GM18868 (cell line): ENCODE data around the gene PGM1.

Experiments
- ATAC-seq: cut with Tn5 transposase; IDR thresholded peaks from one replicate; pipeline ENCODE4 v1.9.1; 2021; ENCODE audit warnings: mild to moderate bottlenecking, moderate library complexity; ENCODE audit not compliant: unreplicated experiment

PGM1 gene

DNA sequence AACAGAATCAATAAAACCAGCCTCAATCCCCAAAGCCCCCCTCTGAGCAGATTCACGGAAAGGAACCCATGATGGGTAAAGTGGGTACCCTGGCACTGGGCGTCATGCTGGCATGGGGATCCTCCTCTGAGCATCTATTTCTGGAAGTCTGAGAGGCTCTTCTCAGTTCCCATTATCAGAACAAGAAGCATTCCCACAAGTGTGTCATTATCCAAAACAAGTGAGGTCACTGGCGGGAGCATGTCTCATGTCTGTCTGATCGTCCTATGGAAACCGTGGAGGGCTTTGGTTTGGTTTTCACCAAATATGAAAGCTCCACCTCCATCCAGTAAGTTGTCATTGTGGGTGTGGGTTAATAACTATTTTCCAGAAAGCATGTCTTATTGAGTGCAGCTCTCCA lies 70.7 kb downstream of the PGM1 start:
- no peak for ATAC-seq

DNA sequence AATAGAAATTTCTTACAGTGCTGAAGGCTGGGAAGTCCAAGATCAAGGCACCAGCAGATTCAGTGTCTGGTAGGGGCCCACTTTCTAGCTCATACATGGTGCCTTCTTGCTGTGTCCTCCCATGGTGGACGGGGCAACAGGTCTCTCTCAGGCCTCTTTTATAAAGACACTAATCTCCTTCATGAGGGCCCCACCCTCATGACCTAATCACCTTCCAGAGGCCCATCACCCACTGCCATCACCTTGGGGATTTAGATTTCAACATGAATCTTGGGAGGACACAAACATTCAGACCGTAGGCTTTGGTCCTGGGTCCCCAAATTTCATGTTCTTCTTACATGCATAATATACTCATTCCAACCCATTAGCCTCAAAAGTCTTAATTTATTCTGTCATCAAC lies 71.5 kb downstream of the PGM1 start:
- no peak for ATAC-seq

DNA sequence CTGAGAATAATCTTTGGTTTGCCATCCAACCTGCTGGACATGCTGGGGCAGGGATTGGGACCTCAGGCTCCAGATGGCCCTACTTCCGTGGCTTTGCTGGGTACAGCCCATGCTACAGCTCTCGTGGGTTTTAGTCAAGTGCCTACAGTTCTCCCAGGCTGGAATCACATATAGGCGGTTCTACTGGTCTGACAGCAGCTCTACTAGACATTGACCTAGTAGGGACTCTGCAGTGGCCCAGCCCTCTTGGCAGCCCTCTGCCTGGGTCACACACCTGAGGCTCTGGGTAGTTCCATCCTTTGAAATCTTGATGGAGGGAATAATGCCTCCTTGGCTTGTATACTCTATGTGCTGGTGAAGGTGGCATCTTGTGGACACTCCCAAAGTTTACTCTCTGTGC lies 72.2 kb downstream of the PGM1 start:
- ATAC-seq: no peak

DNA sequence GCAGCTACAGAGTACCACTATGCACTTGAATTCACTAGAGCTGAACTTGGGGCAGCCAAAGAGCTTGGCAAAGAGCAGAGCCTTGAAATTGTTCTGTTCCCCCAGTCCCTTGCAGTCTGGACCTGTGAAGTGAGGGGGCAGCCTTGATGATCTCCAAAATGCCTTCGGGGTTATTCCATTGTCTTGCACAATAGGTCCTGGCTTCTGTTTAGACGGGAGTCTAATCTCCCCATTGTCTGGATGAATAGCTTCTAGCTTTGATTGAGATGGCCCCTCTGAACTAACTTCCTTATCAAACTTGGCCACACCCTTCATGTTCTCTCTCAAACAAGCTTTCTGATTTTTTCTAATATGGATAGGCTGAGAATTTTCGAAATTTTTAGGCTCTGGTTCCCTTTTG lies 72.6 kb downstream of the PGM1 start:
- ATAC-seq: no peak

DNA sequence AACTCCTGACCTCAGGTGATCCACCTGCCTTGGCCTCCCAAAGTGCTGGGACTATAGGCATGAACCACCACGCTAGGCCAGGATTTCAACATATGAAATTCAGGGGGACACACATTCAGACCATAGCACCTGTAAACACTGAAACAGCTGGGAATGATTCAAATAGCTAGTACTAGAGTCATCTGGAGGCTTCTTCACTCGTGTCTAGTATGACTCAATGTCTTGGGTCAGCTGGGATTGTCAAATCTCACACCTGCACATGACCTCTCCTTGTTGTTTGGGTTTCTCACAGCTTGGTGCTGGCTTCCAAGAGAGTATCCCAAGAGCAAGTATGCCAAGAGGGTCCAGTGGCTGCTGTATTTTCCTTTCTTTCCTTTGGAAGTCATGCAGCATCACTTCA lies 75.1 kb downstream of the PGM1 start:
- peak; percentile 55 for ATAC-seq

DNA sequence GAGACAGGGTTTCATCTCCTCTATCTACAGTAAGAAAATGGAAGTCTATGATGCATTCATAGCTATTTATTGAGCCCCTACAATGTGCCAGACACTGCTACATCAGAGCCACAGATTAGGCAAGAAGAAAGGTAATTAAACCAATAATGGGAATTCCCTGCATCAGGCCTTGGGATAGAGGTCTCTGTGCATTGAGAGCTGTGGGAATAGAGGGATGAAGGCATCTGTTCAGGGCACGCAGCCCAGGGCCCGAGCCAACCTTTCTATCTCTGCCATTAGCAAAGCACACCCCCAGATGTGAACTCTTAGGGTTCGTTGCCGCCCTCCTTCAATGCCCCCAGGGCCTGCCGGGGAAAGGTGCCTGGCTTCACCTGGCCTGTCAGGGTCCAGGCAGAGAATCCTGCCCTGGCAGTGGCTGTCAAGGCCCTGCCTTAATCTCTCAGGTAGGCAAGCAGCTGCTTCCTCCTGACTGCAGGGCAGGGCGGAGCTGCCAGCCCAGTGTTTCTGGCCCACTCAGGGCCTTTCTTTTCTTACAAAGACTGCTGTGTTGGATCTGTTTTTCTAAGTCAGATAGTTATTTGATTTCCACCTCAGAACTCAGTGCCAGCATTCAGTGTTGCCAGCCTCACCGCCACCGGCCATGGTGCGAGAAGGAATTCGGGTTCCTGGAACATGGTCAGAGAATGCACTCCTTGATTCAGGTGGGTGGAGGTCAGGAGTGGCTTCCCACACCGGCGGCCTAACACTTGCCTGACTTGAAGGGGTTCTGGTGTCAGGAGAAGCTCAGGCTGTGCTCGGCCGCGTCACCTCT lies 76.1 kb downstream of the PGM1 start:
- ATAC-seq: no peak

DNA sequence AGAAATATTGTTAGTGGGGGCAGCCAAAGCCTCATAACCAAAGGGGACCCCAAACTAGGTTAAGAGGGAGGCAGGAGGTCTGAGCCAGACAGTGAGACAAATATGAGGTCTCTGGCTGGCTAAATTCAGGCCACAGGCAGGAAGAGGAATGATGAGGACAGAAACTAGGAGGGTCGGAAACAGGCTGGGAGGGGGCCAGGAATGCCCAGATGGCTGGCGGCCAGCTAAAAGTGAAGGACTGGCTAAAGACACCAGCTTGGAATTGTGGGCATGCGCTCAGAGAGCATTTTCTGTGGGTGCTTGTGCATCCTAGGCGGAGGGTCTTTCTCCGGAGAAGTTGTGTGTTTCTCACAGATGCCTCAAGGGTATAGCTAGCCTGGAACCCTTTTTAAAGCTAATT lies 77.0 kb downstream of the PGM1 start:
- ATAC-seq: no peak

DNA sequence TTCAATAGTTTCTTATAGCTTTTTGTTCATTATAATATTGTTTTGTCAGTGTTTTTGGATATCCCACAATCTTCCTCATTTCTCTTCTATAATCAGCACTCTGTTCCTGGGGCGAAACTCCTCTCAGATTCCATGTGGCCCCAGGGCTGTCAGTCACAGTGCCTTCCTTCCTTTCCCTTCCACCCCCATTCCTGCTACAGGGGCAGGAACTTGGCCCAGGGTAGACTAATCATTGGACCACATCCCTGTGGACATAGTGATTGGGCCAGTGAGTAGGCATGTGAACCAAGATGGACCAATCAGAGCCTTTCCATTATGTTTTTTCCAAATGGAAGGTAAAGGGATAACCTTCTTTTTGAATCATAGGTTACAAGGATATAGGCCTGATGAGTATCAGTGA lies 78.3 kb downstream of the PGM1 start:
- no peak for ATAC-seq

DNA sequence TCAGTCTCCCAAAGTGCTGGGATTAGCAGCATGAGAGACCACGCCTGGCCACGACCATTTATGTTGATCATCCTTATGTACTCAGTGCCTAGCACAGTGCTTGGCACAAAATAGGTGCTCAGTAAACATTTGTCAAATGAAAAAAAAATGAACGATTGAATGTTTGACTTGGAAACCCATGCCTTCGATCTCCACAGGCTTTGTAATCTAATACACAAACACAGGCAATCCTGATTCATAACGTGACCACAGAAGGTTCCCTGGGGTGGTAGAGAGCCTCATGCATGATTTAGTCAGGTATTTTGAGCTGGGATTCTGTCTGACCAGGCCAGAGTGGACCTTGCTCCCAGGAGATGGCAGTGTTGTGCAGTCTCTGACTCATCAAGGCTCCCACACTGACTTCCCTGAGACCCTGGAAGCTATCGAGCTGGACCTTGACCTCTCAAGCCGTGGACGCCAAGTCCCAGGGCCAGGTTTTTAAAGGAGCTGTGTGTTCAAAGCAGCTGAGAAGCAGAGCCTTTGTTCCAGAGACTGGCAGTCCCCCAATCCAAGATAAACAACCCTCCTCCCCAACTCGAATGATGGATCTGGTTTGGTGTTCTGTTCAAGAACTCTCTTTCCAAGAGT lies 81.1 kb downstream of the PGM1 start:
- ATAC-seq: peak; percentile 78

DNA sequence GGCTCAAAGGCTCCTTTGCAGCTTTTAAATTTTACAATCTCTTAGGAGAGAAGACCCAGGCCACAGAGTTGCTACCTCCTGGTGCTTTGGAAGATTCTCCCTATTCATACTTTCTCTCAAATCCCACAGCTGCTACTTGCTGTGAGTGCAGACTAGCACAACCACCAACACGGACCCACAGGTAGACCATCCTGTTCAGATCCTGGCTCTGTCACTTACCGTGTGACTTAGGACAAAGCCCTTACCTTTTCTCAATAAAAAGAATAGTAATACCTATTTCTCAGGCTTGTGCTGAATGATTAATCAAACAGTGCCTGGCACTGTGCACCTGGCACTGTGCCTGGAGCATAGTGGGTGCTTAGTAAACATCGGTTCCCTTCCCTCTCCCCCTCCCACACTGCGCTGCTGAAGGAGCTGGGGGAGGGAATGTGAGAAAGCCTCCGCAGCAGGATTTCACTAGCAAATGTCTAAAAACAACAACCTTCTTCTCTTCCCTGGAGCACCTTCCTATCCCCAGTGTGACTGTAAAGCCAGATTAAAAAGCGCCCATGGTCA lies 81.7 kb downstream of the PGM1 start:
- no peak for ATAC-seq

DNA sequence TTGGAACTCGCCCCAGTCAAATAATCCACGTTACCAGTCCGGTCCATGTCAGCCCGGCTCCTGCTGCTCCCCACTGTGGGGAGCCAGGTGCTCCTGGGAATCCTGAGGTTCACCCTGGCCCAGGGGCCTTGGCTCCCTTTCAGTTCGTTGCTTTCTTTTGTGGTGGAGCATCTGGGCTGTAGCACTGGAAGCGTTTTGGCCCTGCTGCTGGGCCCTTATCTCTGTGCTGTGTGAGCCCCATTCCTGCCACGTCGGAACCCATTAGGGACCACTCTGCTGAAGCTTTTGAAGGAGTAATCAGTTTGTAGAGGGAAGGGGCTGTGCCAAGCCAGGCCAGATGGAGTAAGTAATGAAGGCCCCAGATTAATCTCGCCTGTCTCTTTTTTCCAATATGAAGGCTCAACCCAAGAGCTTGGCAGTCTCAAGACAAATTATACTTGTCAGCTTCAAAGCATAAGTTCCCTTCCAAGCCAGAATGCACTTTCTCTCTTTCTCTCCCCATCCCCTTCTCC lies 82.3 kb downstream of the PGM1 start:
- ATAC-seq: no peak

DNA sequence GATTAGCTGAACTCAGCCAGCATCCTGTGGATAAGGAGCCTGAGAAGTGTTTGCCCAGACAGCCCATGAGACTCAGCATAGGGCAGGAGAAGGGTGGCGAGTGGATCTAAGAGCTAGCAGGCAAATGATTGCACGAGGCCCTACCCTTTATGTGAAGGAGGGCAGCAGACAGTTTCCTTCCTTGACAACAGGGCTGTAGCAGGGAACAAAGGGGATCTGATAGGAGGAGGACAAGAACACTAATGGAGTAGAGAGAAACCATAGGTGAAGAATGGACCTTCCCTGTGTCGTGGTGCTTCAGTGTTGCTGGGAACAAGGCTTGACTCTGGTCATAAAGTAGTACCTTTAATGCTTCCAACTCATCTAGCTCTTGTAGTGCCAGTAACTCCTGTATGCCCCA lies 84.3 kb downstream of the PGM1 start:
- no peak for ATAC-seq

DNA sequence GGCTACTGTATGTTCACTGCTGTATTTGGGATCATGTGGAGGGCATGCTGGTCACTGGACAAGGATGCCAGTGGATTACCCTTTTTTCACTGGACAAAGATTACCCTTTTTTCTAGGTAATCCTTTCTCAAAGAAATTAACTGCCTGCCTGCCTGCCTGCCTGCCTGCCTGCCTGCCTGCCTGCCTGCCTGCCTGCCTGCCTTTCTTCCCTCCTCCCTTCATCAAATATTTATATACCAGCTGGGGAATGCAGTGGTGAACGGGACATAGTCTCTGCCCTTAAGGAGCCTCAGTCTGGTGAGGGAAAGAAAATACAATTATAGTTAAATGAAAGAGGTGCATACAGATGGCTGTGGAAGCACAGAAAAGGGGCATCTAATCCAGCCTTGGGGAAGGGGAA lies 85.0 kb downstream of the PGM1 start:
- no peak for ATAC-seq

DNA sequence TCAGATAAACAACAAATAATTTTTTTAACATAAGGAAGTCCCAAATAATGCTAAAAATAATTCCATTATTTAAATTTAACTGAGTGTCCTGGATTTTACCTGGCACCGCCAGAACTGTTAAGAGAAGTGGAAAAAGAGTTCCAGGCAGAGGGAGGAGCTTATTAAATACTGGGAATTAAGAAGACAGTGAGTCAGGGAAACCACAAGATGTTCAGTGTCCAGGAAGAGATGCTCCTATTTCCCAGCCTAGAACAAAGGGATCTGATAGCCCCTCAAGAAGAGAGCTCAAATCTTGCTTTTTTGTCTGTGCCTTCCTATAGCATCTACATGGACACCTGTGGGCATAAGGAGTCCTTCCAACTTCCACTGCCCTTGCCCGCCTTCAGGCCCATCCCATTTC lies 85.9 kb downstream of the PGM1 start:
- no peak for ATAC-seq

DNA sequence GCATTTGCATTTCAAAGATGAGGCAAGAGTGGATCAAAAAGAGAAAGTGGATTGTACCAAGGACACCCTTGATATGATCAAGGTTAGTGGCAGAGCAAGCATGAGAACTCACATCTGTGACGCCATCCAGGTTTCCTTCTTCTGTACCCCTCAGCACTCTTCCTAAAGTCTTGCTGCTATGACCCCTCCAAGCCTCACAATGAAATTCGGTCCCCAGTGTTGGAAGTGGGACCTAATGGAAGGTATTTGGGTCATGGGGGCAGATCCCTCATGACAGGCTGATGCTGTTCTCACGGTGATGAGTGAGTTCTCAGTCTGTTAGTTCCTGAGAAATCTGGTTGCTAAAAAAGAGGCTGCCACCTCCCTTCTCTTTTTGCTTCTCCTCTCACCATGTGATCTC lies 86.4 kb downstream of the PGM1 start:
- no peak for ATAC-seq

DNA sequence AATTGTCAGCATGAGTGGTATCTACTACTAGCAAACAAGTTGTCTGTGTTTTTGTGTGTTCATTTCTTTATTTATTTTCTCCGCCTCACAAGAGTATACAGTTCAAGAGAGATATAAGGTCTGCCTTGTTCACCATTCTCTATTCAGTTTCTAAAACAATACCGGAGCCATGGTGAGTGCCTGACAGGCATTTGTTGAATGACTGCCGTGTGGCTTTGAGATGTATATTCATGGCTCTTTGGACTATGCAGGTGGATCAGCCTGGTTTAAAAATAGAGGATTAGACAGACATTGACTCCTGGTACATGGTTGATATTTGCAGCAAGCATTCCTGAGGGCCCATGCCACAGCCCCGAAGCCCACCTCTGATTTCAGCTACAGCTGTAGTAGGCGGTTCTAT lies 89.7 kb downstream of the PGM1 start:
- no peak for ATAC-seq

DNA sequence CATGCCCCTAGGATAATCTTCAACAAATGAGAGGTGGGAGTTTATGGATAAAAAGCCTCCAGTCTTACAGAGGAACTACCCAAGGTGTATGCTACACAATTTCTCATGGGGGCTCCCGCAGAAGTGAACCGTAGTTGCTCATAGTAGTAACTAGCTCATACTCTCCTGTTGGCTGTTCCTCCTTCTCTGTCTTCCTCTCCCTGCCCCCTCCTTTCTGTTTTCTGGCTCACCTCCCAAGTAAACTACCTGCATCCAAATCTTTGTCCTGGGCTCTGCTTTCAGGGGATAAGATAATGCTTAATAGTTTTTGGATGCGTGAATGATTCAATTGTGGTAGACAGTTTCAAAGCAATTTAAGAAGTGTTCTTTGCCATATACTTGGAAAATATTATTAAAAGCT lies 90.5 kb downstream of the PGM1 start:
- no peak for ATAC-seq

DNA sequence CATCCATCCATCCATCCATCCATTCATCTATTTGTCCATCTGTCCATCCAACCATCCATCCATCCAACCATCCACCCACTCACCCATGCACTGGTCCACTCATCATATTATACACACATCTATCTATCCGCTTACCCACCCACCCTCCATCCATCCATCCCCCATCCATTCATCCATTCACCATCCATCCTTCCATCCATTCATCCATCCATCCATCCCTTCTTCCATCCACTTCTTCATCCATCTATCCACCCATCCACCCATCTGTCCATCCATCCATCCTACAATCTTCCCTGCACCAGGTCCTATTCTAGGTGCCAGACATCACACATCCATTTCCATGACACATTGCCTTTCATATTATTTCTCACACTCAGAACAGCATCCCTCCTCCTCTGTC lies 93.5 kb downstream of the PGM1 start:
- ATAC-seq: no peak

DNA sequence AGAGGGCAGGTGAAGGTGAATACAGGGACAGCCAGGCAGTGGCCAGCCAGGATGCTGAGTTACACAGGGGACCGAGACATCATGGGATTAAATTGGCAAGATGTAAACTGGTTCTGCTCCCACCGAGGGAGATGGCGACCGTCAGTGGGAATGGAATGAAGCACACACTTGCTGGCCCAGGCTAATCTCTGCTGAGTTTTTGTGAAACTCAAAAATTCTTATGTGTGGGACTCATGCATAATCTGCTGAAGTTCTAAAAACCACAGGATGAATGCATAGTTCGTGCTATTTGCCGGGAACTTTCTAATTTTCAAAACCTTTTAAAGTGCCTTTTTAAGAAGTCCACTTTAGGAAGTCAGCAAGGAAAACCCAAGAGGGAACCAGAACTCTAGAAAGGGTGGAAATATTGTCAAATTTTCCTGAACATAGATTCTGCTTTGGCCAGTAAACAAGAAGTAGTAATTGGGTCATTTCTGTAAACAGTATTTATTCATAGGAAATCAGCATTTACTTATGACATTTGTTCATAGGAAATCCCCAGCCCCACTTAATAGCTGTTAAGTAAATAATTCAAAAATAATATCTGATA lies 95.2 kb downstream of the PGM1 start:
- no peak for ATAC-seq

DNA sequence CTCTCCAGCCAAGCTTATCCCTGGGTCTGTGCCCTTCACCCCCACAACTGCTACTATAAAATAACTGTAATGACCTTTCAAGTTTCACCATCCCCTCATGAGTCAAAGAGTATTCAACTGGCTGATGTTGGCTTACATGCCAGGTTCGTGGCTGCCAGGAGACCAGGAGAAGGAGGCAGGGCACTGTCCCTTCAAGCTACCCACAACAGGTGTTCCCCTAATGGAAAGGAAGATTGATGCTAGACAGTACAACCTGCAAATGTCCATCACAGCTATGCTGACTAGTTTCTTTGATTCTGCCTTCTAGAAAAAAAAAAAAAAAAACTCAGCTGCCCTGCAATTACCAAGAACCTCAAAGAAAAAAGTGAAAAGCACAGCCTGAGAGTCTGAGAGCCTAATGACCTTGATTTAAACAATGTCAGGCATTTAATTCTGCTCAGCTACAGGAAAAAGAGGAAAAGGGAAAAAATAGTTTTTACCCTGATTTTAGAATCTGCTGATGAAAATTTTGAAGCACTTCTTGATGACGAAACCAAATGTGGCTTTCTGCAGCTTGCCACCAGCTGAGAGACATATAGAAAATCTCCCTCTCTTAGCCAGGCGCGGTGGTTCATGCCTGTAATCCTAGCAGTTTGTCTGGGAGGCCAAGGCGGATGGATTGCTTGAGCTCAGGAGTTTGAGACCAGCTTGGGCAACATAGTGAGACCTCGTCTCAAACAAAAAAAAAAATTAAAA lies 97.9 kb downstream of the PGM1 start:
- no peak for ATAC-seq

DNA sequence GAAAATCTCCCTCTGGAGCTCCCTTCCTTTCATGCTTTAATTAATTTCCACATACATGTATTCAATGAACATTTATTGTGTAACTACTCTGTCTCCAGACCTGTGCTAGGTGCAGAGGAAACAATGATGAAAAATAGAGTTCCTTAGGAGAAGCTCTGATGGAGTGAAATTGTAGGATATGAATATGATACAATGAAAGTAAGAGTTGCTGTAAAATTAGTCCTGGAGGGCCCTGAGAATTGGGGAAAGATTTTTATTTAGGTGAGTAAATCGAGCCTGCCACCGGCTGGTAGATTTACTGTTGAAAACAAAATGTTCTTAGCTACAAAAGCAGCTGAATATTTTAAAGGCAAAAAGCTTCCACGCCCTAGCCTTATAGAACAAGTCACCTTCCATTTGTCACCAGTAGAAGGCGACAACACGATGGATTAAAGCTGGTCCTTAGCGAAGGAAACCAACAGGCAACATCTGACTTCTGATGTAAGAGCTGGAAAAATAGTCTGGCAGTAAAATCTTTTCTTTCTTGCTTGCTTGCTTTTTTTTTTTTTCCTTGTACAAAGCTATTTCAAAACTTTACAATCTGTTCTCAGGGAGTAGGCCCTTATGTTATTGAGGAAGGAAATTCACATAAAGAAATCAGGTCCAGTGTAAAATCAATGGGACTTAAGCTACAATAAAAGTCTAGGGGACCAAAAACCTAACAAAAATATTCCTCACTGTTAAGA lies 98.7 kb downstream of the PGM1 start:
- peak; percentile 70 for ATAC-seq
